ENCODE results near the gene CLEC18B. TPM values are rescaled to one million over a fixed set of nuclear protein-coding genes. Genes with fewer than 3 reads are reported as not detected.
"Not testable (repeated sequence)": the region's sequence is repeated elsewhere in the genome, so short reads cannot be mapped to it uniquely, and the experiment has no call there.

Gene CLEC18B
- total RNA-seq, 4 donors from 2014 or later = 0.32 to 1.4 TPM; not detected in 2

GRCh38 chr16:74373847-74374184 is 47.5 kb downstream of the CLEC18B start:
- 89 to 94% methylated on average over 9 of the region's 9 CpGs for WGBS, 2 donors (ENCODE audit: low coverage in 1 of 2)

GRCh38 chr16:74372953-74373846 is 48.1 kb downstream of the CLEC18B start:
- no peak for DNase-seq
- H3K36me3 ChIP-seq = no peaks in the 10 kb centered on the region
- in situ Hi-C loops (cut with MboI; ENCODE audit: low pct_ligation_motif_present in 1 of 4, low pct_unique_long_range_greater_than_20kb in 1 of 4, low sequenced_read_pairs in 3 of 4) (no loop called here), intact Hi-C loops (cut with DNase I; ENCODE audit: low total_unique reads) (no loop called here)
- H3K27me3 ChIP-seq = no peaks in the 10 kb centered on the region
- no peak overlapping the region for H3K4me3 ChIP-seq
- no peak overlapping the region for H3K27ac ChIP-seq
- no peak for TF ChIP-seq POLR2AphosphoS5 (IDR thresholded peaks at IDR 0.05)
- TF ChIP-seq CTCF (IDR thresholded peaks at IDR 0.05) = no peak
- no peak for TF ChIP-seq POLR2A (IDR thresholded peaks at IDR 0.05)
- H3K4me1 ChIP-seq = peaks cover 0 to 2% (median 0%) of the 10 kb centered on the region in 4 donors
- 85 to 89% methylated on average over 10 of the region's 10 CpGs for WGBS, 2 donors (ENCODE audit: low coverage in 1 of 2)
- H3K9me3 ChIP-seq = no peaks in the 10 kb centered on the region

More at GRCh38 chr16:74373847-74374184, 47.5 kb downstream of the CLEC18B start:
- H3K4me1 ChIP-seq; H3K9me3 ChIP-seq; in situ Hi-C loops (cut with MboI; ENCODE audit: low pct_ligation_motif_present in 1 of 4, low pct_unique_long_range_greater_than_20kb in 1 of 4, low sequenced_read_pairs in 3 of 4); DNase-seq; H3K27me3 ChIP-seq; H3K27ac ChIP-seq; H3K36me3 ChIP-seq; H3K4me3 ChIP-seq; intact Hi-C loops (cut with DNase I; ENCODE audit: low total_unique reads): not testable (repeated sequence)

DNA sequence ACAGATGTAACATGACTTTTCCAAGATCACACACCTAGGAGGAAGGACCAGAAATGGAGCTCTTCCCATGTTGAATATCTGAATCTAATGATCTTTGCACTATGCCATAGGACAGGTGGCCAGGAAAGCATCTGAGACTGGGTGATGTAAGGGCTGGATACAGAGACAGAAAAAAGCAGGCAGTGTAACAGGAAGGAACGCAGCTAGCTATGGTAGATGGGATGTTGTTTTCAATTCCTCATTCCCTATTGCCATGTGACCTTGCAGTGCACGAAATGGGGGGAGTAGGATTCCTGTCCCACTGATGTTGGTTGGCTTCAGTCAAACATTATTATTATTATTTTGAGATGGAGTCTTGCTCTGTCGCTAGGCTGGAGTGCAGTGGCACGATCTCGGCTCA is 48.9 kb downstream of the CLEC18B start:
- in situ Hi-C loops (cut with MboI; ENCODE audit: low pct_ligation_motif_present in 1 of 4, low pct_unique_long_range_greater_than_20kb in 1 of 4, low sequenced_read_pairs in 3 of 4) (no loop called here), intact Hi-C loops (cut with DNase I; ENCODE audit: low total_unique reads) (no loop called here)
- DNase-seq = no peak
- Histone ChIP-seq H3K27me3 (no peaks in the 10 kb centered on the region), H3K4me3 (no peak overlapping the region), H3K9me3 (no peaks in the 10 kb centered on the region), H3K4me1 (peaks cover 0 to 2% (median 1%) of the 10 kb centered on the region in 4 donors), H3K27ac (no peak overlapping the region), H3K36me3 (no peaks in the 10 kb centered on the region)
- TF ChIP-seq POLR2A (IDR thresholded peaks at IDR 0.05) (no peak), EP300 (IDR thresholded peaks at IDR 0.05; ENCODE audit: low read depth) (no peak), CTCF (IDR thresholded peaks at IDR 0.05) (no peak)
- WGBS, 2 donors (ENCODE audit: low coverage in 1 of 2) = 88 to 89% methylated on average over 5 of the region's 5 CpGs

DNA sequence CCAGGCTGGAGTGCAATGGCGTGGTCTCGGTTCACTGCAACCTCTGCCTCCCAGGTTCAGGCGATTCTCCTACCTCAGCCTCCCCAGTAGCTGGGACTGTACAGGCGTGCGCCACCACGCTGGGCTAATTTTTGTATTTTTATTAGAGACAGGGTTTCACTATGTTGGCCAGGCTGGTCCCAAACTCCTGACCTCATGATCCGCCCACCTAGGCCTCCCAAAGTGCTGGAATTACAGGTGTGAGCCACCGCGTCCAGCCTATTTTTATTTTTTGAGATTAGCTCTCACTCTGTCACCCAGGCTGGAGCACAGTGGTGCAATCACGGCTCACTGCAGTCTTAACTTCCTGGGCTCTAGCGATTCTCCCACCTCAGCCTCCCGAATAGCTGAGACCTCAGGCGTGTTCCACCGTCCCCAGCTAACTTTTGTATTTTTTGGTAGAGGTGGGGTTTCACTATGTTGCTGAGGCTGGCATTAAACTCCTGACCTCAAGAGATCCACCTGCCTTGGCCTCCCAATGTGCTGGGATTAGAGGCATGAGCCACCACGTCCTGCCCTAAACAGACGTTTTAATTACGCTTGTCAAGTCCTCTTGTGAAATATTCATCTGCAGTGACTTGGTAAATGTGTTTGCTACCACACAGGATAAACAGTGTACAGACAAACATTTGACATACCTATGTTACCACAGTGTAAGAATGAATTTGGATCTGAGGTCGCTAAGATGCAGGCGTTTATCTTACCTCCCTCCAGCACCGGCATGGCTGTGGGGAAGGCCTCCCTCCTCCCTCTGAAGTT is 50.7 kb downstream of the CLEC18B start:
- DNase-seq; in situ Hi-C loops (cut with MboI; ENCODE audit: low pct_ligation_motif_present in 1 of 4, low pct_unique_long_range_greater_than_20kb in 1 of 4, low sequenced_read_pairs in 3 of 4); H3K36me3 ChIP-seq; H3K4me3 ChIP-seq; H3K27me3 ChIP-seq; H3K9me3 ChIP-seq; intact Hi-C loops (cut with DNase I; ENCODE audit: low total_unique reads); H3K27ac ChIP-seq: not testable (repeated sequence)
- WGBS, 2 donors (ENCODE audit: low coverage in 1 of 2) = 88 to 92% methylated on average over 20 of the region's 20 CpGs
- H3K4me1 ChIP-seq = peaks cover 4 to 18% (median 9%) of the 10 kb centered on the region in 4 donors

Measured in transverse colon (tissue), 4 donors.